AG04449 (cell line): ENCODE data around the gene ANKS1B.

Experiments
- CTCF ChIA-PET: fragments of 350-600 bp; formaldehyde crosslinking; extraction: SDS; loops from one replicate; lab custom pipeline; 2021; ENCODE audit warnings: antibody characterized with exemption; lab: Yijun Ruan, JAX
- POLR2A ChIA-PET: fragments of 400-600, 350-600 bp; formaldehyde crosslinking; extraction: SDS; loops from one replicate; lab custom pipeline; 2020; ENCODE audit warnings: antibody characterized with exemption, inconsistent platforms; lab: Yijun Ruan, JAX
- DNase-seq: peaks from one replicate; pipeline ENCODE4 v3.0.0-alpha.2; 2010; ENCODE audit warnings: low read depth, low spot score
- H3K4me3 ChIP-seq: 2 replicates; pipeline ENCODE4 v1.5.1; 2011; ENCODE audit warnings: low read depth, mild to moderate bottlenecking, control low read depth, low read length
- TF ChIP-seq, protein P1 (sequence below): IDR thresholded peaks from one replicate; pipeline ENCODE4 v1.5.1; 2011; ENCODE audit warnings: mild to moderate bottlenecking, moderate library complexity, low read length, control low read depth, inconsistent platforms; ENCODE audit not compliant: insufficient read depth; ENCODE audit errors: missing control alignments

ANKS1B gene

GRCh38 chr12:99053616-99054362 lies 930.9 kb downstream of the ANKS1B start:
- ChIA-PET POLR2A (no interaction called here), CTCF (interaction anchor here (3.6 kb wide), 1 partner anchor 10 kb away, joined by 20 read pairs; no protein-coding TSS in a partner anchor)
- DNase-seq, result peak; percentile 10
- TF ChIP-seq, protein P1, sequence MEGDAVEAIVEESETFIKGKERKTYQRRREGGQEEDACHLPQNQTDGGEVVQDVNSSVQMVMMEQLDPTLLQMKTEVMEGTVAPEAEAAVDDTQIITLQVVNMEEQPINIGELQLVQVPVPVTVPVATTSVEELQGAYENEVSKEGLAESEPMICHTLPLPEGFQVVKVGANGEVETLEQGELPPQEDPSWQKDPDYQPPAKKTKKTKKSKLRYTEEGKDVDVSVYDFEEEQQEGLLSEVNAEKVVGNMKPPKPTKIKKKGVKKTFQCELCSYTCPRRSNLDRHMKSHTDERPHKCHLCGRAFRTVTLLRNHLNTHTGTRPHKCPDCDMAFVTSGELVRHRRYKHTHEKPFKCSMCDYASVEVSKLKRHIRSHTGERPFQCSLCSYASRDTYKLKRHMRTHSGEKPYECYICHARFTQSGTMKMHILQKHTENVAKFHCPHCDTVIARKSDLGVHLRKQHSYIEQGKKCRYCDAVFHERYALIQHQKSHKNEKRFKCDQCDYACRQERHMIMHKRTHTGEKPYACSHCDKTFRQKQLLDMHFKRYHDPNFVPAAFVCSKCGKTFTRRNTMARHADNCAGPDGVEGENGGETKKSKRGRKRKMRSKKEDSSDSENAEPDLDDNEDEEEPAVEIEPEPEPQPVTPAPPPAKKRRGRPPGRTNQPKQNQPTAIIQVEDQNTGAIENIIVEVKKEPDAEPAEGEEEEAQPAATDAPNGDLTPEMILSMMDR, result no peak
- H3K4me3 ChIP-seq, result no peak overlapping the region

GRCh38 chr12:99049774-99050173 lies 935.0 kb downstream of the ANKS1B start:
- ChIA-PET CTCF (no interaction called here), POLR2A (no interaction called here)
- TF ChIP-seq, protein P1, result no peak
- no peak overlapping the region for H3K4me3 ChIP-seq
- no peak for DNase-seq

DNA sequence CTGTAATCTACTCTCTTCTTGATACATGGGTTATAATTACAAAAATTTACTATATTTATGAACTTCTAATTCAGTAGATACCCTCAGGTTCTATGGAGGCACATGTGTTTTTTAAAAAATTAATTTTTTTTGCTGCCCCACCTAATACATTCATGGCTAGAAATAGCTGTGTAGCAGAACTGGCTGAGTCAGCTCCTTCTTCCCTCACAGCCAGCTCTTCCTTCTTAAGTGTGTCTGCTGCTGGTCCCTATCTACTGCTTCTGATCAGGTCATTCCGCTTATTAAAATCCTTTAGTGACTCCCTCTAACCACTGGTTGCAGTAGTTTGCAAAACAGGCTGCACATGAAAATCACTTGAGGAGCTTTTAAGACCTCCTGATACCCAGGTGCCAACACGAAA lies 939.6 kb downstream of the ANKS1B start:
- CTCF ChIA-PET, result interaction anchor here (1.4 to 5.8 kb wide), 4 partner anchors 8 to 723 kb away, joined by 8 to 58 read pairs (median 34); no protein-coding TSS in a partner anchor
- POLR2A ChIA-PET, result no interaction called here
- no peak for DNase-seq
- no peak overlapping the region for H3K4me3 ChIP-seq
- TF ChIP-seq, protein P1, result no peak

DNA sequence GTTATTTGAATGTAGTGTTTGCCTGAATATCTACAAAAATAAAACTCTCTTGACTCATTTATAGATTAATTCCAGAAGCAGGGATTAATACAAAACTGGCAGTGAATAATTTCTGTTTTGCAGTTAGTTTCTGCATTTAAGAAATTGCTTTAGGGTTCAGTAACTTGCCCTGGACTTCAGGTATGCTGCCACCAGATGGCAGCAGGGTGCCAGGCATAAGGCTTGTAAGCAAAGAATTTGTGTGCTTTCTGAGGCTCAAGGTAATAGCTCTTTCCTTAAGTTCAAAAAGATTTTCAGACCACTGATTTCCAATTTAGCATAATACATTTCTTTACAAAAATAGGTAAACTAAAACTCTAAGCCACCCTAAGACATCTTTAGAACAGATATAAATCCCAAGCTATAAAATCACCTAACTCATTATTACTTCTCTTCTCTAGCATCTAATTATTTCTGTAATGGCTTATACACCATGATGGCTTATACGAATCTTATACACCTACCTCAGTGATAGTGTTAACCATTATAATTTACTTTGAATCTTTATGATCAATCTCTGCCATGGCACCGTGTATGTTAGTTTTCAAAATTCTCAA lies 941.3 kb downstream of the ANKS1B start:
- TF ChIP-seq, protein P1, result peak; percentile 75
- H3K4me3 ChIP-seq, result no peak overlapping the region
- ChIA-PET POLR2A (no interaction called here), CTCF (interaction anchor here (0.9 to 5.8 kb wide), 18 partner anchors 9 to 1511 kb away, joined by 3 to 58 read pairs (median 4); no protein-coding TSS in a partner anchor)
- peak; percentile 23 for DNase-seq

DNA sequence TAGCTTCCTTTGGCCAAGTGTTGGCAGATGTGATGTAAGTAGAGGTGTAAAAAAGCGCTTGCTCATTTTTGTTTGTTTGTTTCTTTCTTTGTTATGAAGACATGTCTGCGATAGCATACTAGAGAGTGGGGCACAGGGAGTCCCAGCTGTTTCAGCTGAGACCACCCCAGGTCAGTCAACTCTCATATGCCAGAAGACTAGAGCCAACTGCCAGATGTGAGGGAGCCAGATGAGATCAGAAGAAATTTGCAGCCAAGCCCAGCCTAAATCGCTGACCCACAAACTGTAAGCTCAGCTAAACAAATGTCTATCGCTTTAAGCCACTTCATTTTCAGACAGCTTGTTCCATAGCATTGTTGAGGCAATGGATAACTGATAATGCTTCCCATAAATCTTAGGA lies 942.5 kb downstream of the ANKS1B start:
- TF ChIP-seq, protein P1, result no peak

More for the DNA sequence above, 942.5 kb downstream of the ANKS1B start:
- no peak overlapping the region for H3K4me3 ChIP-seq
- ChIA-PET POLR2A (no interaction called here), CTCF (interaction anchor here (1.8 to 5.8 kb wide), 7 partner anchors 10 to 726 kb away, joined by 3 to 58 read pairs (median 15); no protein-coding TSS in a partner anchor)
- DNase-seq, result no peak
